ENCODE data around the gene ZNF224. TPM values are rescaled to one million over a fixed set of nuclear protein-coding genes. Genes with fewer than 3 reads are reported as not detected.

The ZNF224 gene
- total RNA-seq (2014; rRNA removed) = 14.9 and 17.5 TPM in 2 replicates
- 3.9 TPM for polyA plus RNA-seq (2012)

DNA sequence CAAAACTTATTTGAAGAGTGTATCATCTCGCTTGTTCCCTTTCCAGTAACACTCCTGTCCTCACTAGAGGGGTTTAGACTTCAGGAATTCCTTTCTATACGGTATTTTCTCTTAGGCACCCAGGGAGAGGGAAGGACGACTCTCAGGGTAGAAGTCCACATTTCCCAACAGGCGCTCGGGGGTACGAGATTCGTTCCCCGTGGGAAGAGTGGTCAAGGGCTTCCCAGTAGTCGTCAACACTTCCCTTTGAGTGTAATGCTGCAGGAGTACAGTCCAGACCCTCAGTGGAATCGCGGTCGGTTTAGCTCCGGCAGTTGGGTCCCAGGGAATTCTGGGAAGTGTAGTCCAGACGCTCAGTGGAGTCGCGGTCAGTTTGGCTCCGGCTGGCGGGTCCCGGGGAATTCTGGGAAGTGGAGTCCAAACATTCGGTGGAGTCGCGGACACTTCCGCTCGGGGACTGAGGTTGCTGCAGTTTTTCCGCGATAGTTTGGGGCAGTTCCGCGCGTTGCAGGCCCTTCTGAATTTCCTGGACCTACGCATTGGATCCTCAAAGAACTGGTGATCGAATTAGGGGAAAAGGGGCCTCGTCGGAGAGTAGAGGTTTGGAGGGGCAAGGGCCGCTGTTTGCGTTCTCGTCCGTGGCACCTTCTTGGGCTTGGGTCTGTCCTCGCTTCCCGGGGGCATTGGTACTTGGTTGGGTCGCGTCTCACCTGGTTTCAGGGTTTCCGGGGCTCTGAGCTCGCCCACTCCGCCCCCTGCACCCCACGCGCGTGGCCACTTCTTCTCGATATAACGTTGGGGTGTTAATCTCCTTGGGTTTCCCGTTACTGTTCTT lies at the start of gene ZNF224:
ZNF224 (plus strand) TSS at position 431 of the 835 bp plus-strand sequence. CDS start 3,513 bp downstream, outside the sequence.
- peak; percentile 90 for DNase-seq (ENCODE audit: low read depth)

DNA sequence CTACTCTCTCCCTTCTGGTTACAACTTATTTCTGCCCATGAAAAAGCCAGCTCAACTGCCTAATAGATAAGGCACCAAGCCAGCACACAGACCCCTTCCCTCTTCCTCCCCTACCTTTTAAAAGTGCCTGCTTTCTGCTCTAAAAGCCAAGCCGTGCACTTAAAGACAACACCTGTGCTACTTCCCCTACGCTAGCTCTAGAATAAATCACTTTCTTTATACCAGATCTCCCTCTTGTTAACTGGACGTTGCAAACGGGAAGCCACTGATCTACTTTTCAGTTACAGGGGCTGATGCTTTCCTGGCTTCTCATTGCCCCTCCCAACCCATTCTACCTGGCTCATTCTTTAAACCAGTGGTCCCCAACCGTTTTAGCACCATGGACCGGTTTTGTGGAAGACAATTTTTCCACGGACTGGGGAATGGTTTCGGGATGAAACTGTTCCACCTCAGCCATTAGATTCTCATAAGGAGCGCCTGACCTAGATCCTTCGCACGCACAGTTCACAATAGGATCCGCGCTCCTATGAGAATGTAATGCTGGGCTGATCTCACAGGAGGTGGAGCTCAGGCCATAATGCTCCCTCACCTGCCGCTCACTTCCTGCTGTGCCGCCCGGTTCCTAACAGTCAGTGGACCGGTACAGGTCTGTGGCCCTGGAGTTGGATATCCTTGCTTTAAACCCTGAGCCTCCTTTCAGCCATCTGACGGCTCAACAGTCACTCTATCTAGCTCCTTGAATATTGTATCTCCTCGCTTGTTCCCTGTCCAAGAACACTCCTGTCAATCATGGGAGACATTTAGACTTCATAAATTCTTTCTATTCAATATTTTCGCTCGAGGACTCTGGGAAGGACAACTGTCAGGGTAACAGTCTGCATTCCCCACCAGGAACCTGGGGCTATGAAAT lies 43.2 kb upstream of the ZNF224 start:
- no peak for DNase-seq (ENCODE audit: low read depth)

DNA sequence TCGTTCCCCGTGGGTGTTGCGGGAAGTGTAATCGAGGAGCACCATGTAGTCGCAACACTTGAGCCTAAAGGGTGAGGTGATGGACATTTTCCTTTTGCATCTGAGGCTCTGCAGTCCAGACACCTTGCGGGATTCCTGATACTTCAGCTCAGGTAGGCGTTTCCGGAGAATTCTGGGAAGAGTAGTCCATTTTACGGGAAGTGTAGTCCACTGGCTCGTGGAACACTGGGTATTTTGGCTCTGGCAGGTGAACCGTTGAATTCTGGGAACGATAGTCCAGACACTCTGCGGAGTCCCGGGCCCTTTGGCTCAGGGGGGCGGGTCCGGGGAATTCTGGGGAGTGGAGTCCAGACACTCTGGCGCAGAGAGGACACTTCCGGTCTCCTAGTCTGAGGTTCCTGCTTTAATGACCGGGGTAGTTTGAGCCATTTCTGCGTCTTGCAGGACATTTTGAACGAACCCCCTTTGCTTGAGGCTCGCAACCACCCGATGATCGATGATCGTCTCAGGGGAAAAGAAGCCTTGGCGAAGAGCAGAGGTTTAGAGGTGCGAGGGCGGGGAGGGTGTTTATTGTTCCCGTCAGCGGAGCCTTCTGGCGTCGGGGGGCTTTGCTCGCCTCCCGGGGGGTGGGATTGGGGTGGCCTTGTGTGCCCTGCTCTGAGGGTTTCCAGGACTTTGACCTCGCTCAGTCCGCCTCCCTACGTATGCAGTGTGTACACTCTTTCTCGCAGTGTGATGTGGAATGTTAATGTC lies 42.3 kb upstream of the ZNF224 start, which contains the start of gene ZNF223:
ZNF223 (plus strand) TSS at position 387 of the 753 bp plus-strand sequence. CDS start 3,141 bp downstream, outside the sequence.
- DNase-seq (ENCODE audit: low read depth) = peak; percentile 93

DNA sequence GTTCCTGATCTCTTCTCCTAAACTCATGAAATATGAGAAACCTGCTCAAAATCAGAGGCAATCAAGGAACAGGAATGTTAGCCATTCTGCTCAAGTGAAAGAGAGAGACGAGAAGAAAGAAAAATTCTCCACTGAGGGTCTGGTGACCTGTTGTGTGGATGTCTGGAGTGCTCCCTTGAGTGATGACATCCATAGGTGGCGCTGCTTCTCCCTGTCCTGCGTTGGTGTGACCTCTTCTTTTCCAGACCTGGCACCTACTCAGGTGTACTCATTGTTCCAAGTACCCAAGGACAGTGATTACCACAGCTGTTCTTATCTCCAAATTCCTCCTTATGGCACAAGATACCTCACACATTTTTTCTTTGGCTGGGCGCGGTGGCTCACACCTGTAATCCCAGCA lies 38.3 kb upstream of the ZNF224 start:
- no peak for DNase-seq (ENCODE audit: low read depth)

DNA sequence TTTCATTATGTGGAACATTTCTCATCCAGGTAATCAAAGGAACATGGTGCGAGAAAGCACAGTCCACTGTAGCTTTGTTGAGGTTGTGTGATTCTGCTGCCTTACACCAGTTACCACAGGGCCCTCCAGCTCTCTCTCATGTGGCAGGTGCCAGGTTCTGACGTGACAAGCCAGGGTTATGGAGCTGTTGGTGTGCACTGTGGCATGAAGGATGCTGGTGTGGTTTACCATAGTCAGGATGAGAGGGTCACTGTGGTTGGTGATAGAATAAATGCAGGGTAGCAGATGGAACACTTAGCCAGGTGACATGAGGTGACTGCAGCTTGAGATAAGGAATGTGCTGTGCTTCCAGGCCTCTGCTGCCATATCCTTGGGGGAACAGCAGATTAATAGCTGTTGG lies 34.9 kb upstream of the ZNF224 start:
- DNase-seq (ENCODE audit: low read depth) = no peak

DNA sequence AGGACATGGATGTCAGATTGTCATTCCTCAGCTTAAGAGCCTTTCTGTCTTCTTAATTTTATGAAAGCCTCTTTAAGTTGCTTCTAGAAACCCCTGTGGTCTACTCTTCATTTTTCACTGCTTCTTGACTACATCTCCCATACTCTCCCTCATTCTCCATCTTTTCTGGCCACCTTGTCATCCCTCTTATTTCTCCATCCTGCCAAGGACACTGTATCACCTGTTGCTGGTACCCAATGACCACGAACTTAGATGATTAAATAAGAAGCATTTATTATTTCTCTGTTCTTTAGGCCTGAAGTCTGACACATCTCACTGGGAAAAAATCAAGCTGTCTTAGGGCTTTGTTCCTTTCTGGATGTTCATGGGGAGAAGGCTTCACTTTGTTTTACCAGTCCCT lies 33.1 kb upstream of the ZNF224 start:
- no peak for DNase-seq (ENCODE audit: low read depth)

DNA sequence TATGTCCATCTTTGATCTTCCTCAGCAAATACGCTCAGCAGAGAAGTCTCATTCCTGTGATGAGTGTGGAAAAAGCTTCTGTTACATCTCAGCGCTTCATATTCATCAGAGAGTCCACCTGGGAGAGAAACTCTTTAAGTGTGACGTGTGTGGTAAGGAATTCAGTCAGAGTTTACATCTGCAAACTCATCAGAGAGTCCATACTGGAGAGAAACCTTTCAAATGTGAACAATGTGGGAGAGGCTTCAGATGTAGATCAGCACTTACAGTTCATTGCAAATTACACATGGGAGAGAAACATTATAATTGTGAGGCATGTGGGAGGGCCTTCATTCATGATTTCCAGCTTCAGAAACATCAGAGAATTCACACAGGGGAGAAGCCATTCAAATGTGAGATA lies 27.9 kb upstream of the ZNF224 start:
- DNase-seq (ENCODE audit: low read depth) = no peak

DNA sequence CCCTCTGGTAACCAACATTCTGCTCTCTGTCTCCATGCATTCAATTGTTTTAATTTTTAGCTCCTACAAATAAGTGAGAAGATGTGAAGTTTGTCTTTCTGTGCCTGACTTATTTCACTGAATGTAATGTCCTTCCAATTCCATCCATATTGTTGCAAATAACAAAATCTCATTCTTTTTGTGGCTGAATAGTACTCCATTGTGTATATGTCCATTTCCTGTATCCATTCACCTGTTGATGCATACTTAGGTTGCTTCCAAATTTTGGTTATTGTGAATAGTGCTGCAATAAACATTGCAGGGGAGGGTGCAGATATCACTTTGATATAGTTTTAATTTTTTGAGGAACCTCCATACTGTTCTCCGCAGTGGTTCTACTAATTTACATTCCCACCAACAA lies 24.7 kb upstream of the ZNF224 start:
- no peak for DNase-seq (ENCODE audit: low read depth)

DNA sequence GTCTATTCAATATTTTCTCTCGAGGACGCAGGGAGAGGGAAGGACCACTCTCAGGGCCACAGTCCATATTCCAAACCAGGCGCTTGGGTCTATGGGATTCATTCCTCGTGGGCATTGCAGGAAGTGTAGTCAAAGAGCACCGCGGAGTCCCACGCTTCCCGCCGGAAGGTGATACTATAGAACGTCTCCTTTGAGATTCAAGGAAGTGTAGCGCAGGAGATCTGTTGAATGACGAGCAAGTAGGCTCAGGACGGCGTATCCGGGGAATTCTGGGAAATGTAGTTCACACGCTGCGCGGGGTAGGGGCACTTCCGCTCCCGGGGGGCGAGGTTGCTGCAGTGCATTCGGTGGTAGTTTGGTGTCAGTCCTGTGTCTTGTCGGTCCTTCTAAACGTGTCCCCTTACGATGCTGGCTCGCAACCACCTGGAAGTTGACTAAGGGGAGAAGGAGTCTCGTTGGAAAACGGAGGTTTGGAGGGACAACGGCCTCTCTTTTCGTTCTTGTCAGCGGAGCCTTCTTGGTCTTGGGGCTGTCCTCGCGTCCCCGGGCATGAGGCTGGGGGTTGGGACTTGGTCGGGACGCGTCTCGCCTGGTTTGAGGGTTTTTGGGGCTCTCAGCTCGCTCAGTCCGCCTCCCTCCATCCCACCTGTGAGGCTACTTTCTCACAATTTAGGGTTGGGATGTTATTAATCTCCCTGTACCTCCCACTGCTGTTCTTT lies 22.2 kb upstream of the ZNF224 start, which contains the start of gene ZNF284:
ZNF284 (plus strand) TSS at position 336 of the 719 bp plus-strand sequence. CDS start 4,231 bp downstream, outside the sequence.
- peak; percentile 90 for DNase-seq (ENCODE audit: low read depth)

DNA sequence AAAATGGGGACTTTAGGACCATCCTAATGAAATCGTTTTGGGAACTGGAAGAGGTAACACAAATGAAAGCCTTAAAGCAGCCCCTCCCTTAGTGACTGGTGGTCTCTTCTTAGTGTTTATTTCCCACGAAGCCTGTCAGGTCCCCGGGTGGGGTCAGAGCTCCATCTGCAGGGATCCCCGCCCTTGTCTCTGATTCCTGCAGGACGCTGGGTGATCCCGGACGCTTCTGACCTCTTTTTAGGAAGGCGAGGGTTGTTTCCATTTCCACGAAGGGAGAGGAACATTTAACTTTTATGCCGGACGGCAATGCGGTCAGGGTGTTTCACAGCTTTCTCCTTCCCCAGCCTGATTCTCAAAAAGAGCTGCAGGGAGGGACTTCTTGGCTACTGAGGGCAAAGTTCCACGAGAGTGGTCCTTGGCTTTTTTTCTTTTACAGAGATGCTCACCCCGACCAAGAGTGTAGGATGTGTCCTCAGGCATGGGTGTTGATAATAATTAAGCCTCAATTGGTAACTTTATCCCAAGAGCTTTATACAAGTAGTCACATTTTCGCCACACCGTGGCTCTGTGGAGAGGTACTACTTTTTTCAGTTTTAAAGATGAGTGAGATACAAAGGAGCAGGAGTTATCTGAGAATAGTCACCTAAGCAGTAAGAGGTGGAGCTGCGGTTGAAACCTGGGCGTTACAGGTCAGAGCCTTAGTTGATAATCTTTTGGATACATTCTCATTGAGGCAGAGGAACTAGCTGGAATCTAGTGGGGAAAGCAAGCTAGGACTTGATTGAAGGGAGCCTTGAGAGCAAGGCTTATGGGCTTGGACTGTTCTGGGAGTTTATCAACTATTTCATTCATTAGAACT lies 21.4 kb upstream of the ZNF224 start:
- DNase-seq (ENCODE audit: low read depth) = peak; percentile 26

DNA sequence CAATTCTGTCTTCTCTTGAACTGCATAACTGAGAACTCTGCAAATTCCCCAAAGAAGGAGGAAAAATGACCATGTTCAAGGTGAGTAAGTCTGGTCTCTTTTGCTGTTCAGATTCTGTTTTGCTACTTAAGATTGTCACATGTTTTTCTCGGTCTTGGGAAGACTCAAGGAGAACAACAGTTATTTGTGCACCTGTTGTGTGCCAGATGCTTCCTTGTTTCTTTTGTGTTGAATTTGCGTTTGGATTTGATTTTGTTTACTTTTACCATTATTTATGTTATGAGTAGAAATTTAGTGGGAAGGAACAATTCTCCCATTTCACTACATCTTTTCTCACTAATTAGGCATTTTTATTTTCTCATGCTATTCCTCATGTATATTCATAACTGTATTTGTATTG lies 17.8 kb upstream of the ZNF224 start:
- DNase-seq (ENCODE audit: low read depth) = no peak

DNA sequence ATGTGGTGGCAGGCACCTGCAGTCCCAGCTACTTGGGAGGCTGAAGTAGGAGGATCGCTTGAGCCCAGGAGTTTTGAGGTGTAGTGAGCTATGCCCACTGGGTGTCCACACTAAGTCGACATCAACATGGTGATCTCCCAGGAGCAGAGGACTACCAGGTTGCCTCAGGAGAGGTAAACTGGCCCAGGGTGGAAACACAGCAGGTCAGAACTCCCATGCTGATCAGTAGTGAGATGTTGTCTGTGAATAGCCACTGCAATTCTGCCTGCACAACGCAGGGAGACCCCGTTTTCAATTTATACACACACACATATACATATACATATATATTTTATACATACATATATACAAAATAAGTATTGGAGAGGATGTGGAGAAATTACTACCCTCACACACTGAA lies 2.1 kb upstream of the ZNF224 start:
- no peak for DNase-seq (ENCODE audit: low read depth)

DNA sequence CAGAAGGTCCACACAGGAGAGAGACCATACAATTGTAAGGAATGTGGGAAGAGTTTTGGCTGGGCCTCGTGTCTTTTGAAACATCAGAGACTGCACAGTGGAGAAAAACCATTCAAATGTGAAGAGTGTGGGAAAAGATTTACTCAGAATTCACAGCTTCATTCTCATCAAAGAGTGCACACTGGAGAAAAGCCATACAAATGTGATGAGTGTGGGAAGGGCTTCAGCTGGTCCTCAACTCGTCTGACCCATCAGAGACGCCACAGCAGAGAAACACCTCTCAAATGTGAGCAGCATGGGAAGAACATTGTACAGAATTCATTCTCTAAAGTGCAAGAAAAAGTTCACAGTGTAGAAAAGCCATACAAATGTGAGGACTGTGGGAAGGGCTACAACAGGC lies 13.6 kb downstream of the ZNF224 start:
- no peak for DNase-seq (ENCODE audit: low read depth)

DNA sequence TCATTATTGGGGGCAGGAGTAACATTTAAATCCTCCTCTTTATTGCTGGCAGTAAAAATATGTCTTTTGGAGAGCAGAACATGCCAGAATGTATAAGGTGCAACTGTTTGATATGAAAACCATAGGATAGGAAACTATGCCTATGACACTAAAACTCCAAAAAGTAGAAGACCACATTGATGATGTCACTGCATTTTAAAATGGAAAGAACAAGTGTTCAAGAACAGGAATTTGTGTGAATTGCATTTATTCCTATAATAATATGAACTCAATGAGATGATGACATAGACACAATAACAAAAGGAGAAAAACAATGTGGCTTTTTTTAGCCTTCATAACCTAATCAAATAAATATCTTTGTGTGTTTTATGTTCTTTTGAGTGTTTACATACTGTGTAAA lies 15.3 kb downstream of the ZNF224 start:
- DNase-seq (ENCODE audit: low read depth) = no peak

DNA sequence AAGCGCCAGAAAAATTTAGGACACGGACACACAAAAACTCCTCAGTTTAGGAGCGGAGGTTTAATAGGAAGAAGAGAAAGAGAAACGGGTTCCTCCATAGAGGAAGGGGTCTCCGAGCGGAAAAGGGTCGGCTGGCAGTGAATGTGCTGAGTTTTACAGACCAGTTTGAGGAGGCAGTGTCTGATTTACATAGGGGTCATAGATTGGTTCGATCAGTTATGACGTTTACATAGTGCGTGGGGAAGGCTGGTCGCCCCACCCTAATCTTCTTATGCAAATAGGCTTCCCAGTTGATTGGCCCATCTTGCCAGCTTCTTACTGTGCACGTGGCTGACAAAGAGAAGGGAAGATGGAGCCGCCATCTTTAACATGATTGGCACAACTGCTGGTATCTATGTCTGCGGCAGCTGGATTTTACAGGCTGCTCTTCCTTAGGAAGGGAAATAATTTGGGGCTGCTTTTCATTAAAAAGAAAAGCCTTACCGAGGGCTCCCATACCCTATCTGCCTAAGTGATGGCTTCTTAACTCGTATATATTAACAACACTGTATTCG lies 17.8 kb downstream of the ZNF224 start:
- peak; percentile 67 for DNase-seq (ENCODE audit: low read depth)

DNA sequence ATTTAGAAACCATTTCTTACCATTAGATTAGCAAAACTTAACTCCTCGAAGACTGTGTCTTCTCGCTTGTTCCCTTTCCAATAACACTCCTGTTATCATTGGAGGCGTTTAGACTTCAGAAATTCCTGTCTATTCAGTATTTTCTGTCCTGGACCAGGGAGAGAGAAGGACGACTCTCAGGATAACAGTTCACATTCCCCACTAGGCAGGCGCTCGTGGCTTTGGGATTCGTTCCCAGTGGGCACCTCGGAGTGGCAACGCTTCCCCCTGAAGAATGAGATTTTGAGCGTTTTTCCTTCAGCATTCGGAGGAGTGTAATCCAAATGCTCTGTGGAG lies 18.6 kb downstream of the ZNF224 start:
- no peak for DNase-seq (ENCODE audit: low read depth)

DNA sequence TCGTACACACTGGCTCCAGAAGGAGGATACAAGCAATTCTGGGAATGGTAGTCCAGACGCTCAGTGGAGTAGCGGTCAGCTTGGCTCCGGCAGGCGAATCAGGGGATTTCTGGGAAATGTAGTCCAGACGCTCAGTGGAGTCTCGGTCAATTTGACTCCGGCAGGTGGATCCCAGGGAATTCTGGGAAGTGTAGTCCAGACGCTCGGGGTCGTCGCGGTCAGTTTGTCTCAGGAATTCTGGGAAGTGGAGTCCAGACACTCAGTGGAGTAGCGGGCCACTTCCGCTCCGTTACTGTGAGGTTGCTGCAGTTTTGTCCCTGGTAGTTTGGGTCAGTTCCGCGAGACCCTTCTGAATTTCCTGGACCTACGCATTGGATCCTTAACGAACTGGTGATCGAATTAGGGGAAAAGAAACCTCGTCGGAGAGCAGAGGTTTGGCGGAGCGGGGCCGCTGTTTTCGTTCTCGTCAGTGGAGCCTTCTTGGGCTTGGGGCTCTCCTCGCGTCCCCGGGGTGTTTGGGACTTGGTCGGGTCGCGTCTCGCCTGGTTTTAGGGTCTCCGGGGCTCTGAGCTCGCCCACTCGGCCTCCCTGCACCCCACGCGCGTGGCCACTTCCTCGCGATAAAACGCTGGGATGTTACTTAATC lies 19.1 kb downstream of the ZNF224 start, which contains the start of gene ZNF225:
ZNF225 (plus strand) TSS at position 262 of the 646 bp plus-strand sequence. CDS start 2,429 bp downstream, outside the sequence.
- peak; percentile 98 for DNase-seq (ENCODE audit: low read depth)

DNA sequence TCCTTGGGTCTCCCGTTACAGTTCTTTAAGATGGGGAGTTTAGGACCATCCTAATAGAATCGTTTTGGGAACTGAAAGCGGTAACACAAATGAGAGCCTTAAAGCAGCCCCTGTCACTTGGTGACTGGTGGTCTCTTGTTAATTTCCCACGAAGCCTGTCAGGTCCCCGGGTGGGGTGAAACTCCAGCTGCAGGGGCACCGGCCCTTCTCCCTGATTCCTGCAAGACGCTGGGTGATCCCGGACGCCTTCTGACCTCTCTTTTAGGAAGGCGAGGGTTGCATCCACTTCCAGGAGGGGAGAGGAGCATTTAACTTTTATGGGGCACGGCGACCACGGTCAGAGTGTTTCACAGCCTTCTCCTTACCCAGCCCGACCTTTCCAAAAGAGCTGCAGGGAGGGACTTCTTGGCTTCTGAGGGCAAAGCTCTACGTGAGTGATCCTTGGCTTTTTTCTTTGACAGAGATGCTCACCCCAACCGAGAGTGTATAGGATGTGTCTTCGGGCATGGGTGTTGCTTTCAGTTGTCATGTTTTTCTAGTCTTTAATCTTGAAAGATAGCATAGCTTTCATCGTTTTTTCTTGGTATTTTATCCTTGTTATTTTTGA lies 19.7 kb downstream of the ZNF224 start:
- DNase-seq (ENCODE audit: low read depth) = peak; percentile 4

Data from LHCN-M2 (cell line).